ENCODE data around the gene ANKS6. TPM values are rescaled to one million over a fixed set of nuclear protein-coding genes. Genes with fewer than 3 reads are reported as not detected.
A peak's percentile ranks its signal among the peaks of the same experiment; 100 is the strongest.

ANKS6 gene
- total RNA-seq, 1 donor from 2014 or later, result 4.0 TPM

DNA sequence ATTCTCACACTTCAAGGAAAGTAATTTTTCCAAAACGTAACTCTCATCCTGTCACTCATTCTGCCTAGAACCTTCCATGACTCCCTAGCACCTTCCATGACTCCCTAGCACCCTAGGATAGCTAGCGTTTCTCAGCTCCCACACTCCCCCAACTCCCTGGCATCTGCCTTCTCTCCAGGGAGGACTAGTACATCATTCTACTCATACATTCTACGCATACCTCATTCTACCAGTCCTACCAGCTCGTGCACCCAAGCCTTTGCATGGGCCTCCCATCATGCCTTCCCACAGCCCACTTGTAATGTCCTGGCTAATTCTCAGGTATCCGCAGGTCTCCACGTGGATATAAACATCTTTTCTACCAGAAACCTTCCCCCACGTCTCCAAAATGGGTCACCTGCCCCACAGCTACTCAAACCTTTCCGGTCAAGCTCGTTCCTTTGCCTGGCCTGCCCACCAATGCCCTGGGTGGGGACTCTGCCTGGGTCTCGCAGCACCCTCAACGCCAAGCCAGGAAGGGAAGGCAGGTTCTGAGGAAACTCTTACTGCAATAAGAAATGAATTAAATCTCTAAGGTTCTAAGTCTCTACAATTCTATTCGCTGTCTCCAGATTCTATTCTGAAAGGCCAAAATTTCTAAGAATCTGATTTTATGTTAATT is 930 bp downstream of the ANKS6 start:
- DNase-seq, result no peak
- no peak for ATAC-seq
- intact Hi-C loops (cut with micrococcal nuclease), result no loop called here

DNA sequence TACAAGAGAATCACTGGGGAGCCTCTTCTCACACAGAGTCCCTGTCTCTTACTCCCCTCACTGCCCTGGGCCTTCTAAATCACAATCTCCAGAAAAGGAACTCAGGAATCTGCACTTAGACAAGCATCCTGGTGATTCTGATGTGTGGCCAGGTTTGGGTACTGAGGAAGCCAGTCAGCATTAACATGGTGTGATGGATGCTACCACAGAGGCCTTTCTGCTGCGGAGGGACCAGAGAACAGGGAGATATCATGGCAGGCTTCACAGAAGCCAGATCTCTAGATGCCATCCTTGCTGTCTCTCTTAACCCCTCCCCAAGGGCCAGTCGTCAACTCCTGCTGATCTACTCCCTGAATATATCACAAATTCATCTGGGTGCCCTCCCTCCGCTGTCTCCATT is 1.6 kb downstream of the ANKS6 start:
- intact Hi-C loops (cut with micrococcal nuclease), result no loop called here
- ATAC-seq (no peak), DNase-seq (no peak)

DNA sequence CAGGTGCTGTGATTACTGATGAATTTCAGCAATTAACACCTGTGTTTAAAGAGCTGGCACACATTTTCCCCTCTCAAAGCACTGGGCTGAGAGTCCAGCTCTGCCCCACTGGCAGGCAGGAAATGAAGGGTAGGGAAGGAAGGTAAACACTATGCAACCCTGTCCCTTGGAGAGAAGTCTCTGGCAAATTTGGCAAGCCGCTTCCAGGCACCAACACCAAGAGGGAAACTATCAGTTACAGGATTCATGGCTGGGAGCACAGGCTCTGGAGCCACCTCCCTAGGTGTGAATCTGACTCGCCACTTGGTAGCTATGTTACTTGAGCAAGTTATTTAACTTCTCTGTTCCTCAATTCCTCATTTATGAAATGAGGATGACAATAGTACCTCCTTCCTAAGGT is 3.3 kb downstream of the ANKS6 start:
- no peak for DNase-seq
- no peak for ATAC-seq
- intact Hi-C loops (cut with micrococcal nuclease), result no loop called here

- DNase-seq, result no peak
- intact Hi-C loops (cut with micrococcal nuclease), result no loop called here
- ATAC-seq, result no peak
These were observed 4.5 kb downstream of the ANKS6 start for GRCh38 chr9:98791608-98792490.

DNA sequence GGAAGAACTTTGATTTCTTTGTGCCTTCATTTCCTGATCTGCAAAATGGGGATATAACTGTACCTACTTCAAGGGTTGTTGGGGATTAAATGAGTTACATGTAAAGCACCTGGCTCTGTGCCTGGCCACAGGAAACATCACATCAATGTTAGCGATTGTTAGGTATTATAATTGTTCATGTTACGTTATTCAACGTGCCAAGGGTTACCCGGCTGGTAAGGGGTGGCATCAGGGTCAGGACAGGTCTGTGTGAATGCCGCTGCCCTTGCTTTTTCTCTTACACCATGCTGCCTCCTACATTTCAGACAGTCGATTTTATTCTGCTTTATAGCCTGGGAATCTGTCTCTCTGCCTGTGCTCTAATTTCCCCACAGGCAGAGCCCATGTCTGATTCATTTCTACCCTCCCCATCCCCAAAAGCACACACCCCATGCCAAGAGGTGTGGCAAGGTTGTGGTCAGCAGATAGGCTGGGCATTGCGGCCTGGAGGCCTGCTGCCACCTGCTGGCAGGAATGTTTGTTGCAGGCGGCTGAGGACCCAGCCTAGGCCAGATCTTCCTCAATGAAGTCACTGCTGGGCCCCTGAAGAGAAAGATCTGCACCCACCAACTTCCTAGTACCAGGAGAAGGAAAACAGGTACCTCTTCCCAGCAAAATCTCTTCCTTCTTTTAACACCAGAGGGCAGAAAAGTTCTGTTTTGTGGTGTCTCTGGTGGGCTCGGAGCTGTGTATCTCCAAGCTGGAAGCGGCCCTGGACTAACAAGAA is 5.3 kb downstream of the ANKS6 start:
- ATAC-seq (peak; percentile 85), DNase-seq (peak; percentile 85)
- intact Hi-C loops (cut with micrococcal nuclease), result no loop called here

DNA sequence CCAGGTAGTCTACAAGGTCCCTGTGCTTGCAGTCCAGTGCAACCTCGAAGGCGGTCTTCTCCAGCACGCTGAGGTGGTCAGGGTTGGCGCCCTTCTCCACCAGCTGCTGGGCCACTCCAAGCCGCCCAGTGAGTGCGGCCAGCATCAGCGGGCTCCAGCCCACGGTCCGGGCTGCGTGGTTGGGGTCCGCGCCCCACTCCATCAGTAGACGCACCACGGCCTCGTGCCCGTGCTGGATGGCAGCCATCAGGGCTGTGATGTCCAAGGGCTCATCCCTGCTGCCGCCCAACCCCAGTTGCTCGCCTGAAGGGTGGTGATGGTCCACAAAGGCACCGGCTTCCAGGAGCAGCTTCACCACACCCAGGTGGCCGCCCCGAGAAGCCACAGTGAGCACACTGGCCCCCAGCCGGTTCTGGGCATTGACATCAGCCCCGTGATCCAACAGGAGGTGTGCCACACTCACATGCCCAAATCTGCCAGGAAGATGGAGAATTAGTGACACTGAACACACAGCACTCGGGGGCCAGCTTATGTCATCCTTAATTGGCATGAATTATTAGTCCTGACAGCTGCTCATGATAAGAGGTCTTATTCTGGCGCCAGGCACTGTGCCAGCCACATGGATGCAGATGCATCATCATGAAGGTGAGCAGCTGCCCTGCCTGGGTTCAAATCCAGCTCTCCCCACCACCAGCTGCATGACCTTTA is 6.1 kb downstream of the ANKS6 start:
- DNase-seq, result no peak

DNA sequence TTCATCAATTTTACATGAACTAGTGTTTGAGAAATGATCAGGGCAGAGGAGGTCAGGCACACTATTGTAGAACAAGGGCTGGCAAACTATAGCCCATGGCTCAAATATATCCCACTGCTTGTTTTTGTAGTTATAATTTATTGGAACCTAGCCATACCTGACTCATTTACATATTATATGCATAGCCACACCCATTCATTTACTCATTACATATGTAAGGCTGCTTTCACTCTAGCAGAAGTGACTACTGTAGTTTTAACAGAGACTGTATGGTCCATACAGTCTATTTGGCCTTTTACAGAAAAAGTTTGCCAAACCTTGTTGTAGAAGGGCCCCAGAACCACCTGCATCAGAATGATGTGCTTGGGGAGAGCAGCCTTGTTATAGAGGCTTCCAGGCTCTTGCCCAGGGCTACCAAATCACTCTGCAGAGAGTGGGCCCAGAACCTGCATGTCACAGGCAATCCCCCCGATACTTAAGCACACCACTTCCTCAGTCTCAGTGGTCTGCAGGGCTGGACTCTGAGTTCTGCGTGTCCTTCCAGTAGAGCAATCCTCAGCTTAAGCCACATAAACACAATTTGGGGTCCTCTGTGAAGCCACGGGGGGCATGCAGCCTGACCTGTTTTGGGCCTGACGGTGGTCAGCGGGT is 6.7 kb downstream of the ANKS6 start:
- intact Hi-C loops (cut with micrococcal nuclease), result no loop called here
- ATAC-seq (no peak), DNase-seq (no peak)

More for the DNA sequence above, 6.1 kb downstream of the ANKS6 start:
- intact Hi-C loops (cut with micrococcal nuclease), result no loop called here
- ATAC-seq, result no peak

DNA sequence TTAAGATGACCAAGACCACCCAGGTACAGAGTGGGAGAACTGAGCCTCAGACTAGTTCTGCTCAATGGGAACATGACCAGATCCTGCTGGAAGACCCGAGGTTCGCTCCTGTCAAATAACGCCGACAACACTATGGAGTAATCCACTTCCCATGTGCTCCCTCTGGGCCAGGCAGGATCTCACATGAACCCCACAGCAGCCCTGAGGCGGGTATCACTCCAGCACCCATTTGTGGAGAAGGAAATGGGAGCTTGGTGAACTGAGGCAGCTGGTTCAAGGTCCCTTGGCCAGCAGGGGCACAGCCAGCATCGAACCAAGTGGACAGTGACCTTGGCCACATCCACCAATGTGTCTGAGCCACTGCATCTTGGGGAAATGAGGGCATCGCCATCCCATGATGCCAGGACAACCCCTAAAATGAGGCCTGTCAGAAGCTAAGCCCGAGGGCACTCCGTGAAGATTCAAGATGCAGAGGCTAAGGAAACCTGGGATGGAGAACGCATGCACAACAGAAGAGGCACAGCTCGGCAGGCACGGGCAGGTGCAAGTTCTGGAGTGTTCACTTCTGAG is 8.5 kb downstream of the ANKS6 start:
- ATAC-seq (no peak), DNase-seq (no peak)
- intact Hi-C loops (cut with micrococcal nuclease), result no loop called here

DNA sequence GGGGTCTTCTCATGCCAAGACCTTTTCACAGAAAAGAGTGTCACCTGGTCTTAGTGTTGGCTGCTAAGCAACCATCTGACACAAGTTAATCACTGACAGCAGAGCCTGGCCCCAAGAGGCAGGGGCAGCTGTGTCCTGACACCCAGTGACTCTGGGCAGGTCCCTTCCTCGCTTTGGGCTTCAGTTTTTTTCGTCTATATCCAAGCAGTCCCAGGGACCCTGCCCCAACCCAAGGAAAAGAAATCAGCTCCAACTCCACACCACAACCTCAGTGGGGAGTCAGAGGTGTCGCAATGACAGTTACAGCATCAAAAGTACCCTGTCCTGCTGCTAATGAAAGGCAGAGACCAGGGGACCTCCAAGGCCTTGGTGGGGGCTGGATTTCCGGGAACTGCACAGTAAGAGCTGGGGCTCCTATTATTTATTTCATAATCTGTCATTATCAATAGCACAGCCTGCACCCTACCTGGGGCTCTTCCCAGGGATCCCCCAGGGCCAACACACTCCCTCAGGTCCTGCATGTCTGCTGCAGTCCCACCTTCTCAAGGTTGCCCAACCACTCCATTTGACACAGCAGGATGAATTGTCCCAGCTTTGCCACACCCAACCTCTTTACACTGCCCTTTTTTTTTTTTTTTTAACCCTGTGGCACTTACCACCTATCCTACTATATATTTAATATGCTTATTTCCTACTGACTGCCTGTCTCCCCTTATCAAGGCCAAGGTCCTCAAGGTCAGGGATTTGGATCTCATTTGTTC is 9.4 kb downstream of the ANKS6 start:
- no peak for DNase-seq
- ATAC-seq, result no peak

GRCh38 chr9:98784831-98785806 is 11.2 kb downstream of the ANKS6 start:
- ATAC-seq (no peak), DNase-seq (no peak)
- intact Hi-C loops (cut with micrococcal nuclease), result no loop called here

More for the DNA sequence above, 9.4 kb downstream of the ANKS6 start:
- intact Hi-C loops (cut with micrococcal nuclease), result no loop called here

GRCh38 chr9:98783518-98784226 is 12.7 kb downstream of the ANKS6 start:
- intact Hi-C loops (cut with micrococcal nuclease), result no loop called here
- ATAC-seq, result no peak
- DNase-seq, result no peak

DNA sequence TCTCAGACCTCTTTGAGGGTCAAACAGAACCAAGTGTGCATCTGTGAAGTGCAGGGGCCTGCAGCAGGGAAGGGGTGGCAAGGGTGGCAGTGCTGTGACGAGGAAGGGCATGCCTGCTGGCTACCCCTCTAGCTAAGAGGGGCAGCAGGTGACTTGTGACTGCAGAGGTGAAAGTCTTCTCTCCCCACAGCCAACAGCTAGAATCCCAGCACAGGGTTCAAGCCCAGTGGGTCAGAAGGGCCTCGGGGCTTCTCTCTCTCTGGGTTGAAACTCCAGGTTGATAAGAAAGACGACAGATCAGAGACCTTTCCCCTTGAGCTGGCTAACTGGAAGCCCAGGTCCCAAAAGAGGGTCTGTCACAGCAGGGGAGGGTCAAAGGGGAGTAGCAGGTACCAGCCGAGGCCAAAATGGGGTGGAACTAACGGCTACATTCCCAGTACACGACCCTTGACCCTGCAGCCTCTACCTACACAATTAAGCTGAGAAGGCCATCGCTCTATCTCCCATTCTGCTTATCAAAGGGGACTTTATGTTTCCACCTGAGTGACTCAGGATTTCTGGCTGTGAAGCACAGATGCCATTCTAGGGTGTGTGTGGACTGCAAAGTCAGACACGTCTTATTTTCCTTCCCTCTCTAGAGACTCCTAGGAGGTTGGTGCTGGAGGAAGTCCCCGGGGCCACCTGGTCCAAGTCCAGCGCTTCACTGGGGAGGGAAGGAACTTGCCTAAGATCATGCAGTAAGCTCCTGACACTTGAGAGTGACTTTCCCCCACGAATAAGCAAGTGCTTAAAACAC is 14.6 kb downstream of the ANKS6 start:
- ATAC-seq (no peak), DNase-seq (no peak)
- intact Hi-C loops (cut with micrococcal nuclease), result no loop called here

- DNase-seq (no peak), ATAC-seq (no peak)
- intact Hi-C loops (cut with micrococcal nuclease), result no loop called here
These were observed 16.2 kb downstream of the ANKS6 start for GRCh38 chr9:98780059-98780749.

DNA sequence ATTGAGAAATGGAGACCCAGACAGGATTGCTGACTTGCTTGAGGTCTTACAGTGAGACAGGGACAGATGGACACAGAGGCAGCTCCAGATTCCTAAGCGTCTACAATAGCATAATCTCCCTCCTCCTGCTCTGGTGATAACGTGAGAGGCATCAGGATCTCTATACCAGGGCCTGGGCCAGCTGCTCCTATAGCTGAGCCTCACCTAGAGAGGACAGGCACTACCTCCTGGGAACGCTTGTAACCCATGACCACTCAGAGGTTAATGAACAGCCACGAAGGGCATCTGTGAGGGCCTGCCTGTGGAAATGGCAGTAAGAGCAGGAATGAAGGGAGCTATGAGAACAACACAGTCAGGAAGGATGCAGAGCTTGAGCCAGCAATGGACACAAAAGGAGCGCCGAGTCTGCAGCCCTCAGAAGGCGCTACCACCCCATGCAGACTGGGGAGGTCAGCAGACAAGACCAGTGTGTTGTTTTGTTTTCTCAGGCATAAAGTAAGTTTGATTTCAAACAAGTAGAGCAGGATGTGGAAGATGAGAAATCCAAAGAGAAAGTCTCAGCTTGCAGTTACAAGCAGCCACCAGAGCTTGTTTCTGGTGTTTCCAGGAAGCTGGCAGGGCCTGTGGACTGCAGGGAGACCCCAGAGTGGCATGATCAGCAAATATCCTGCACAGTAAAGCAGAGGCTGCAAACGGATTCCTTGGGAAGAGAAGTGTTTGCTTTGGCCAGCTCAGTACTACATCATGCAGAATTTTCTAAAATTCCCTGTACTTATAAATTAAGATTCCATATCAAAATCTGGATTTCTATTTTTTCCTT is 17.4 kb downstream of the ANKS6 start:
- intact Hi-C loops (cut with micrococcal nuclease), result loop anchor here (10.0 kb wide), 1 partner anchor 464 kb away; no protein-coding TSS in a partner anchor

More for the DNA sequence above, 17.4 kb downstream of the ANKS6 start:
- no peak for DNase-seq
- ATAC-seq, result no peak
